ENCODE results near the gene CNTNAP4. TPM values are rescaled to one million over a fixed set of nuclear protein-coding genes. Genes with fewer than 3 reads are reported as not detected.

The CNTNAP4 gene
- total RNA-seq, 1 experiment from 2014 or later, result not detected

- ATAC-seq, result no peak
- Histone ChIP-seq H3K4me1 (ENCODE audit: control insufficient read depth in 1 of 2, insufficient read depth in 2 of 2, low read length in 2 of 2) (no peaks in the 10 kb centered on the region), H3K27ac (ENCODE audit: low read depth, low read length) (no peak overlapping the region), H3K4me2 (ENCODE audit: low read length) (no peak overlapping the region), H3K9me3 (ENCODE audit: control insufficient read depth in 1 of 2, insufficient read depth in 1 of 2, low read depth in 1 of 2, low read length in 2 of 2) (no peaks in the 10 kb centered on the region), H3K9me2 (ENCODE audit: insufficient read depth) (no peaks in the 10 kb centered on the region), H3K27me3 (ENCODE audit: insufficient read depth, low read length) (no peaks in the 10 kb centered on the region), H3K36me3 (ENCODE audit: control insufficient read depth in 1 of 2, insufficient read depth in 2 of 2, low read length in 2 of 2) (no peaks in the 10 kb centered on the region), H3K4me3 (replicated peaks in 1 of 2; ENCODE audit: low read depth in 1 of 2, low read length in 2 of 2) (no peak overlapping the region), H3K79me2 (ENCODE audit: insufficient read depth, low read length) (no peaks in the 10 kb centered on the region), H3K9ac (ENCODE audit: low read length) (no peak overlapping the region), H2AFZ (ENCODE audit: low read depth, low read length, poor library complexity, severe bottlenecking) (no peak overlapping the region), H4K20me1 (ENCODE audit: insufficient read depth) (no peaks in the 10 kb centered on the region)
- no TSS peak for BruUV-seq (replicated peaks)
- intact Hi-C loops (cut with micrococcal nuclease), result no loop called here
- ChIA-PET CTCF (no interaction called here), RAD21 (ENCODE audit: low non-redundant PET in 1 of 2, low total read pairs in 2 of 2, uncharacterized antibody in 2 of 2, unreplicated experiment in 2 of 2) (no interaction called here), POLR2A (no interaction called here)
- no peak for DNase-seq (ENCODE audit: low read depth, low spot score)
- no peak for TF ChIP-seq ZNF274 (IDR thresholded peaks at IDR 0.05; ENCODE audit: low read depth, low read length)
- TF ChIP-seq EZH2phosphoT487 (IDR thresholded peaks at IDR 0.05; ENCODE audit: borderline replicate concordance), result no peak
- no peak for TF ChIP-seq EZH2 (IDR thresholded peaks at IDR 0.05)
- TF ChIP-seq SRF (IDR thresholded peaks at IDR 0.05; ENCODE audit: low read depth), result no peak
- TF ChIP-seq POLR2AphosphoS5 (IDR thresholded peaks at IDR 0.05; ENCODE audit: low read depth, low read length), result no peak
- no peak for TF ChIP-seq TCF7L2 (IDR thresholded peaks at IDR 0.05; ENCODE audit: borderline replicate concordance, extremely low read depth, insufficient read depth, insufficient read length)
- TF ChIP-seq, protein P1, sequence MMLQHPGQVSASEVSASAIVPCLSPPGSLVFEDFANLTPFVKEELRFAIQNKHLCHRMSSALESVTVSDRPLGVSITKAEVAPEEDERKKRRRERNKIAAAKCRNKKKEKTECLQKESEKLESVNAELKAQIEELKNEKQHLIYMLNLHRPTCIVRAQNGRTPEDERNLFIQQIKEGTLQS (IDR thresholded peaks at IDR 0.05), result no peak
- no peak for TF ChIP-seq POLR2A (IDR thresholded peaks at IDR 0.05; ENCODE audit: borderline replicate concordance, extremely low read depth, insufficient read depth, insufficient read length)
Measured at GRCh38 chr16:76280421-76281215, 3.4 kb downstream of the CNTNAP4 start.

- H3K9me3 ChIP-seq (ENCODE audit: control insufficient read depth in 1 of 2, insufficient read depth in 1 of 2, low read depth in 1 of 2, low read length in 2 of 2), result peaks cover 0 to 8% of the 10 kb centered on the region in 2 experiments; a peak in 1 of 4 replicates
- H3K9me2 ChIP-seq (ENCODE audit: insufficient read depth), result no peaks in the 10 kb centered on the region
- H3K9ac ChIP-seq (ENCODE audit: low read length), result no peak overlapping the region
- H3K79me2 ChIP-seq (ENCODE audit: insufficient read depth, low read length), result no peaks in the 10 kb centered on the region
- H3K27me3 ChIP-seq (ENCODE audit: insufficient read depth, low read length), result no peaks in the 10 kb centered on the region
- no peaks in the 10 kb centered on the region for H3K4me1 ChIP-seq (ENCODE audit: control insufficient read depth in 1 of 2, insufficient read depth in 2 of 2, low read length in 2 of 2)
- CTCF ChIA-PET, result no interaction called here
- H4K20me1 ChIP-seq (ENCODE audit: insufficient read depth), result no peaks in the 10 kb centered on the region
- no TSS peak for BruUV-seq (replicated peaks)
- POLR2A ChIA-PET, result no interaction called here
- H3K4me3 ChIP-seq (replicated peaks in 1 of 2; ENCODE audit: low read depth in 1 of 2, low read length in 2 of 2), result no peak overlapping the region
- H3K4me2 ChIP-seq (ENCODE audit: low read length), result no peak overlapping the region
- RAD21 ChIA-PET (ENCODE audit: low non-redundant PET in 1 of 2, low total read pairs in 2 of 2, uncharacterized antibody in 2 of 2, unreplicated experiment in 2 of 2), result no interaction called here
- H3K27ac ChIP-seq (ENCODE audit: low read depth, low read length), result no peak overlapping the region
- ATAC-seq (no peak), DNase-seq (ENCODE audit: low read depth, low spot score) (no peak)
- no peaks in the 10 kb centered on the region for H3K36me3 ChIP-seq (ENCODE audit: control insufficient read depth in 1 of 2, insufficient read depth in 2 of 2, low read length in 2 of 2)
- intact Hi-C loops (cut with micrococcal nuclease), result no loop called here
- H2AFZ ChIP-seq (ENCODE audit: low read depth, low read length, poor library complexity, severe bottlenecking), result no peak overlapping the region
- TF ChIP-seq JUND (IDR thresholded peaks at IDR 0.05) (no peak), ELF1 (IDR thresholded peaks at IDR 0.05; ENCODE audit: borderline replicate concordance, low read depth) (no peak), CTCF (IDR thresholded peaks at IDR 0.05 in 2 of 3, conservative IDR thresholded peaks at IDR 0.05 in 1 of 3; ENCODE audit: borderline replicate concordance in 1 of 3, insufficient read depth in 1 of 3, low read depth in 2 of 3, low read length in 2 of 3) (no peak), SIN3A (IDR thresholded peaks at IDR 0.05; ENCODE audit: low read depth) (no peak), TCF7L2 (IDR thresholded peaks at IDR 0.05; ENCODE audit: borderline replicate concordance, extremely low read depth, insufficient read depth, insufficient read length) (no peak), RAD21 (IDR thresholded peaks at IDR 0.05; ENCODE audit: low read depth) (no peak), ZNF274 (IDR thresholded peaks at IDR 0.05; ENCODE audit: low read depth, low read length) (no peak), REST (IDR thresholded peaks at IDR 0.05; ENCODE audit: low read depth) (no peak)
Measured at GRCh38 chr16:76287466-76287865, 10.3 kb downstream of the CNTNAP4 start.

All from HCT116 (cell line).